Fibroblast of villous mesenchyme (primary cell): ENCODE results near the gene BTG2. TPM values are rescaled to one million over a fixed set of nuclear protein-coding genes. Genes with fewer than 3 reads are reported as not detected.

Experiments used
- DNase-seq: peaks from one replicate; pipeline ENCODE4 v3.0.0-alpha.2; 2010; ENCODE audit warnings: low read depth
- H3K4me3 ChIP-seq: 2 replicates; pipeline ENCODE4 v1.5.1; 2011; ENCODE audit warnings: low read depth, mild to moderate bottlenecking, low read length
- CTCF ChIP-seq: IDR thresholded peaks from 2 replicates; pipeline ENCODE4 v1.5.1; 2012; ENCODE audit warnings: low read depth, mild to moderate bottlenecking, low read length; ENCODE audit not compliant: insufficient read depth
- total RNA-seq: library from RNA; depleted of rRNA; stranded (reverse); fragments of >200 nt; gene quantifications from 2 replicates; pipeline ENCODE4 v1.2.3, GENCODE V29; 2012

Gene BTG2
- total RNA-seq, 1 donor, result 13.8 TPM

GRCh38 chr1:203288400-203288799 lies 16.9 kb upstream of the BTG2 start:
- no peak overlapping the region for H3K4me3 ChIP-seq
- DNase-seq, result no peak
- no peak for TF ChIP-seq CTCF

GRCh38 chr1:203289281-203289981 lies 15.9 kb upstream of the BTG2 start:
- no peak for DNase-seq
- no peak overlapping the region for H3K4me3 ChIP-seq
- no peak for TF ChIP-seq CTCF

GRCh38 chr1:203289982-203290260 lies 15.4 kb upstream of the BTG2 start:
- TF ChIP-seq CTCF, result no peak
- H3K4me3 ChIP-seq, result no peak overlapping the region
- no peak for DNase-seq

- peak; percentile 88 for DNase-seq
- H3K4me3 ChIP-seq, result no peak overlapping the region
- no peak for TF ChIP-seq CTCF
These were observed 14.8 kb upstream of the BTG2 start for GRCh38 chr1:203290261-203291089.

- no peak for TF ChIP-seq CTCF
- H3K4me3 ChIP-seq, result no peak overlapping the region
- DNase-seq, result peak; percentile 64
These were observed 13.9 kb upstream of the BTG2 start for GRCh38 chr1:203291201-203292096.

- no peak for TF ChIP-seq CTCF
- DNase-seq, result no peak
- no peak overlapping the region for H3K4me3 ChIP-seq
These were observed 9.5 kb upstream of the BTG2 start for GRCh38 chr1:203295796-203296195.
